Measurements from ENCODE around the gene MOGAT3. TPM values are rescaled to one million over a fixed set of nuclear protein-coding genes. Genes with fewer than 3 reads are reported as not detected.
A peak's percentile ranks its signal among the peaks of the same experiment; 100 is the strongest.

The MOGAT3 gene
- total and polyA plus RNA-seq, 2 of the 4 experiments (the other 2 are of a cell fraction), result not detected

- no peak overlapping the region for H3K27ac ChIP-seq (ENCODE audit: insufficient read depth, low read length)
- no peak overlapping the region for H3K23ac ChIP-seq (ENCODE audit: low read depth, low read length)
- no TSS peak for BruUV-seq (replicated peaks)
- in situ Hi-C loops (cut with MboI; ENCODE audit: low sequenced_read_pairs) (no loop called here), dilution Hi-C loops (cut with HindIII; ENCODE audit: low sequenced_read_pairs, unreplicated experiment) (no loop called here), intact Hi-C loops (cut with micrococcal nuclease) (no loop called here)
- no peak overlapping the region for H2BK20ac ChIP-seq (ENCODE audit: low read depth, low read length)
- 0 out of 2 replicates have a peak, but pooled peaks cover 2% of the 10 kb centered on the region for H3K9me3 ChIP-seq (ENCODE audit: control insufficient read depth, insufficient read depth, low read length)
- H2BK5ac ChIP-seq (ENCODE audit: low read depth, low read length, poor library complexity, severe bottlenecking), result no peak overlapping the region
- ATAC-seq (ENCODE audit: low read depth), result peak; percentile 19
- no peak overlapping the region for H2AK5ac ChIP-seq (ENCODE audit: low read depth, low read length)
- WGBS, 2 experiments (ENCODE audit: extremely low coverage in 2 of 2, insufficient read length in 1 of 2), result 9% methylated on average over 37 of the region's 75 CpGs; no CpG with 5 or more reads in 1 of the 2 experiments
- peaks cover 42% of the 10 kb centered on the region for H3K27me3 ChIP-seq (ENCODE audit: control insufficient read depth, insufficient read depth, low read length)
- H4K5ac ChIP-seq (ENCODE audit: low read depth, low read length), result no peak overlapping the region
- H2BK120ac ChIP-seq (ENCODE audit: low read depth, low read length), result no peak overlapping the region
- no peak overlapping the region for H2BK15ac ChIP-seq (ENCODE audit: low read depth, low read length)
- H3K18ac ChIP-seq (ENCODE audit: low read depth, low read length), result no peak overlapping the region
- TF ChIP-seq RCOR1 (IDR thresholded peaks at IDR 0.05; ENCODE audit: insufficient replicate concordance, low read length) (no peak), BHLHE40 (IDR thresholded peaks at IDR 0.05; ENCODE audit: low read depth, low read length) (no peak), RFX5 (IDR thresholded peaks at IDR 0.05; ENCODE audit: low read depth, low read length) (no peak)
- peak overlapping the region; percentile 78 for H2AFZ ChIP-seq (replicated peaks; ENCODE audit: low read length, poor library complexity)
- H4K91ac ChIP-seq (ENCODE audit: insufficient read depth, low read depth, low read length), result no peak overlapping the region
- peak overlapping the region; percentile 44; the same call in 1 of the 2 replicates for H3K4me2 ChIP-seq (ENCODE audit: low read depth, low read length)
- no peak overlapping the region for H3K56ac ChIP-seq (ENCODE audit: extremely low read depth, insufficient read depth, low read length)
- H2AK9ac ChIP-seq (replicated peaks; ENCODE audit: low read depth, low read length, poor library complexity), result peak overlapping the region; percentile 42
- H3K9me1 ChIP-seq (ENCODE audit: insufficient read depth, low read length), result no peaks in the 10 kb centered on the region
- no peaks in the 10 kb centered on the region for H4K20me1 ChIP-seq (ENCODE audit: insufficient read depth, low read length)
- H3K4me3 ChIP-seq (ENCODE audit: insufficient read depth, low read depth, low read length), result no peak overlapping the region
- no peak overlapping the region for H4K8ac ChIP-seq (ENCODE audit: low read depth in 2 of 2, low read length in 2 of 2)
- no peaks in the 10 kb centered on the region for H3K4me1 ChIP-seq (ENCODE audit: control insufficient read depth, insufficient read depth, low read length)
- DNase-seq, result no peak
- CTCF ChIA-PET, result interaction anchor here (1.9 kb wide), 1 partner anchor 10 kb away, joined by 7 read pairs; no protein-coding TSS in a partner anchor
- H3K4ac ChIP-seq (ENCODE audit: low read depth, low read length), result no peak overlapping the region
- no peak overlapping the region for H3K9ac ChIP-seq (ENCODE audit: low read depth, low read length)
- H3K79me1 ChIP-seq (ENCODE audit: low read depth in 1 of 2, low read length in 2 of 2), result no peaks in the 10 kb centered on the region
- H3K36me3 ChIP-seq (ENCODE audit: control insufficient read depth, insufficient read depth, low read length), result peaks cover 10% of the 10 kb centered on the region
- H3K14ac ChIP-seq (replicated peaks; ENCODE audit: low read depth, low read length), result no peak overlapping the region
- POLR2A ChIA-PET (ENCODE audit: unreplicated experiment), result interaction anchor here (1.2 kb wide), 1 partner anchor 15 kb away, joined by 4 read pairs; the partner anchor contains the start of gene PLOD3
Observed at GRCh38 chr7:101201695-101202602, 1.1 kb upstream of the MOGAT3 start.

Data from IMR-90 (cell line).